ENCODE measurements around the gene PRR30.
"Not testable (repeated sequence)": the region's sequence is repeated elsewhere in the genome, so short reads cannot be mapped to it uniquely, and the experiment has no call there.

PRR30 gene

DNA sequence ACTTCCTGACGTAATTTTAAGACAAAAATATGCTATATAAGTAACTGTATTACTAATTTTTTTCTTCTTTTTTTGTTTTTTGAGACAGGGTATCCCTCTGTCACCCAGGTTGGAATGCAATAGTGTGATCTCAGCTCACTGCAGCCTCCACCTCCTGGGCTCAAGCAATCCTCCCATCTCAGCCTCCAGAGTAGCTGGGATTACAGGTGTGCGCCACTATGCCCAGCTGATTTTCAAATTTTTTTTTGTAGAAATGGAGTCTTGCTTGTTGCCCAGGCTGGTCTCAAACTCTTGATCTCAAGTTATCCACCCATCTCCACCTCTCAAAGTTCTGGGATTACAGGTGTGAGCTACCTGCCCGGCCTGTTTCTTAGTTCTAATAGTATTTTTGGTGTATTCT is 39.3 kb upstream of the PRR30 start:
- in situ Hi-C loops (cut with HindIII; ENCODE audit: low sequenced_read_pairs), result no loop called here
- DNase-seq (ENCODE audit: low read depth), result no peak
- H3K4me3 ChIP-seq (ENCODE audit: low read depth, low read length), result no peak overlapping the region
- TF ChIP-seq, protein P1, sequence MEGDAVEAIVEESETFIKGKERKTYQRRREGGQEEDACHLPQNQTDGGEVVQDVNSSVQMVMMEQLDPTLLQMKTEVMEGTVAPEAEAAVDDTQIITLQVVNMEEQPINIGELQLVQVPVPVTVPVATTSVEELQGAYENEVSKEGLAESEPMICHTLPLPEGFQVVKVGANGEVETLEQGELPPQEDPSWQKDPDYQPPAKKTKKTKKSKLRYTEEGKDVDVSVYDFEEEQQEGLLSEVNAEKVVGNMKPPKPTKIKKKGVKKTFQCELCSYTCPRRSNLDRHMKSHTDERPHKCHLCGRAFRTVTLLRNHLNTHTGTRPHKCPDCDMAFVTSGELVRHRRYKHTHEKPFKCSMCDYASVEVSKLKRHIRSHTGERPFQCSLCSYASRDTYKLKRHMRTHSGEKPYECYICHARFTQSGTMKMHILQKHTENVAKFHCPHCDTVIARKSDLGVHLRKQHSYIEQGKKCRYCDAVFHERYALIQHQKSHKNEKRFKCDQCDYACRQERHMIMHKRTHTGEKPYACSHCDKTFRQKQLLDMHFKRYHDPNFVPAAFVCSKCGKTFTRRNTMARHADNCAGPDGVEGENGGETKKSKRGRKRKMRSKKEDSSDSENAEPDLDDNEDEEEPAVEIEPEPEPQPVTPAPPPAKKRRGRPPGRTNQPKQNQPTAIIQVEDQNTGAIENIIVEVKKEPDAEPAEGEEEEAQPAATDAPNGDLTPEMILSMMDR (IDR thresholded peaks at IDR 0.05; ENCODE audit: low read depth, low read length, missing control alignments), result no peak

DNA sequence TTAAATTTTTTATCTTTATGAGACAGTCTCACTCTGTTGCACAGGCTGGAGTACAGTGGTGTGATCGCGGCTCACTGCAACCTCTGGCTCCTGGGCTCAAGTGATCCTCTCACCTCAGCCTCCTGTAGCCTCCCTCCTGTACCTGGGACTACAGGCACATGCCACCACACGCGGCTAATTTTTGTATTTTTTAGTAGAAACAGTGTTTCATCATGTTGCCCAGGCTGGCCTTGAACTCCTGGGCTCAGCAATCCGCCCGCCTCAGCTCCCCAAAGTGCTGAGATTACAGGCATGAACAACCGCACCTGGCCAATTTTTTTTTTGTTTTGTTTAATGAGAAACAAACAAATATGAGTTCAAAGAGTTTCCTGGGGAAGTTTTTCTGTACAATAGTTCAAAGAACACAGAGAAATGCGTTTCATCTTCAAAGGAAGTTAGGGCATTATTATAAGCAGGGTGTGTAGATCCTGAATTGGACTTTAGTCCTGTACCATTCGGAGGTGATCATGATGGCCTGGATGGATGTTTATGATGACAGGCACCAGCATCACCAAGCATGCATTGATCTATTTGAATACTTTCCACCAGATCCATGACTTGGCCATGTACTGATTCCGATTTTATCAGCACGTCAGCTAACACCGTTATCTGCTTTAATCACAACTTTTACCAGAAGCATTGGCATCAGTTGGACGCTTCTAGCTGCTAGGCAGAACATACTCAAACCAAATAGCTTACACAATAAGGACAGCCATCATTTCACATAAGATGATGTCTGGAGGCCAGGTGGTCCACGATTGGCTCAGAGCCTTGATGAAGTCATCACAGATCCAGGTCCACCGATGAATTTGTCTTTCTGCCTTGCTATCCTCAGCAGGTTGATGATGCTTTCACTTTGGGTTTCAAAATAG is 38.5 kb upstream of the PRR30 start:
- no peak overlapping the region for H3K4me3 ChIP-seq (ENCODE audit: low read depth, low read length)
- TF ChIP-seq, protein P1 (IDR thresholded peaks at IDR 0.05; ENCODE audit: low read depth, low read length, missing control alignments), result no peak
- in situ Hi-C loops (cut with HindIII; ENCODE audit: low sequenced_read_pairs), result no loop called here
- no peak for DNase-seq (ENCODE audit: low read depth)

DNA sequence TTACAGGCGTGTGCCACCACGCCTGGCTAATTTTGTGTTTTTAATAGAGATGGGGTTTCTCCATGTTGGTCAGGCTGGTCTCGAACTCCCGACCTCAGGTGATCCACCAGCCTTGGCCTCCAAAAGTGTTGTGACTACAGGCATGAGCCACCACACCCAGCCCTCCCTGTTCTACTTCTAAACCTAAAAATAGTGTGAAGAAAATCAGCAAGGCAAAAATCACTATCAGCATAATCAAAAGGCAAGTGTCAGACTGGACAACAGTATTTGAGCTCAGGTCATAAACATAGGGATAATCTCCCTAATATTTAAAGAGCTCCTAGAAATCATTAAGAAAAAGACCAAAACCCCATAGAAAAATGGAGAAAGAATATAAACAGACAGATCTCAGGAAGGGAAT is 36.6 kb upstream of the PRR30 start:
- H3K4me3 ChIP-seq (ENCODE audit: low read depth, low read length); DNase-seq (ENCODE audit: low read depth); in situ Hi-C loops (cut with HindIII; ENCODE audit: low sequenced_read_pairs): not testable (repeated sequence)

DNA sequence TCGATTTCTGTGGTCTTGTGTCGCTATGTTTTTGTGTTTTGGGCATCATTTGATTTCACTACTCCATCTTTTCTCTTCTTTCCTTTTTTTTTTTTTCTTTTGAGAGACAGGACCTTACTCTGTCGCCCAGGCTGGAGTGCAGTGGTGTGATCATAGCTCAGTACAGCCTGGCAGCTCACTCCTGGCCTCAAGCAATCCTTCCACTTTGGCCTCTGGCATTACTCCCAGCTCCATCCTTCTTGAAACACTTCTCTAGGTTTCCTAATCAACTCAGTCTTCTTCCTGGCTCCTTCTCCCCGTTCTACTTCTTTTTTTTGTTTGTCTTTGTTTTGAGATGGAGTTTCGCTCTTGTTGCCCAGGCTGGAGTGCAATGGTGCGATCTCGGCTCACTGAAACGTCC is 36.1 kb upstream of the PRR30 start:
- DNase-seq (ENCODE audit: low read depth), result no peak
- TF ChIP-seq, protein P1 (IDR thresholded peaks at IDR 0.05; ENCODE audit: low read depth, low read length, missing control alignments), result no peak
- in situ Hi-C loops (cut with HindIII; ENCODE audit: low sequenced_read_pairs), result no loop called here
- no peak overlapping the region for H3K4me3 ChIP-seq (ENCODE audit: low read depth, low read length)

DNA sequence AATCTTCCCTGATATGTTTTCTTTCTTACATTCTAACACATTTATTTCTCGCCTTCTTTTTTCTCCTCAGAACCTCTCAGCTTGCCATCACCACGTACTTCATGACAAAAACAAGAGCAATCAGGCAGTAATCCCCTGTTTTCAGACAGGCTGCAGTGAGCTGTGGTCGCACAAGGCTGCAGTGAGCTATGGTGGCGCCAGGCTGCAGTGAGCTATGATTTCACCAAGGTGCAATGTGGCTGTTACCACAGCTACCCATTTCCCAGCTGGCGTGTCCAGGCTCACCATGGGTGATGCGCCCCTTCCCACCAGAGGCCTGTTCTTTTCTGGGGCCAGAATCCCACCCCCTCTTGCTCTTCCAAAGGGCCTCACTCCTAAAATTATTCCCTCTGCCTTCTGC is 35.4 kb upstream of the PRR30 start:
- TF ChIP-seq, protein P1 (IDR thresholded peaks at IDR 0.05; ENCODE audit: low read depth, low read length, missing control alignments), result no peak
- no peak overlapping the region for H3K4me3 ChIP-seq (ENCODE audit: low read depth, low read length)
- in situ Hi-C loops (cut with HindIII; ENCODE audit: low sequenced_read_pairs), result no loop called here
- DNase-seq (ENCODE audit: low read depth), result no peak

- DNase-seq (ENCODE audit: low read depth), result no peak
- in situ Hi-C loops (cut with HindIII; ENCODE audit: low sequenced_read_pairs), result no loop called here
- TF ChIP-seq, protein P1 (IDR thresholded peaks at IDR 0.05; ENCODE audit: low read depth, low read length, missing control alignments), result no peak
- H3K4me3 ChIP-seq (ENCODE audit: low read depth, low read length), result no peak overlapping the region
Observed at GRCh38 chr2:27171351-27171848, 32.2 kb upstream of the PRR30 start.

Data from astrocyte of the cerebellum (primary cell).